Stimulated activated CD8-positive, alpha-beta memory T cell treated with anti-CD3 and anti-CD28 coated beads, Interleukin-12 subunit alpha, Interleukin-12 subunit beta, amount 100 ng/mL, for 1 hour (primary cell): ENCODE data around the gene TMEM108.

Experiments used
- DNase-seq: peaks from one replicate; pipeline ENCODE4 v3.0.0-alpha.2; 2020; ENCODE audit warnings: low read depth

TMEM108 gene

DNA sequence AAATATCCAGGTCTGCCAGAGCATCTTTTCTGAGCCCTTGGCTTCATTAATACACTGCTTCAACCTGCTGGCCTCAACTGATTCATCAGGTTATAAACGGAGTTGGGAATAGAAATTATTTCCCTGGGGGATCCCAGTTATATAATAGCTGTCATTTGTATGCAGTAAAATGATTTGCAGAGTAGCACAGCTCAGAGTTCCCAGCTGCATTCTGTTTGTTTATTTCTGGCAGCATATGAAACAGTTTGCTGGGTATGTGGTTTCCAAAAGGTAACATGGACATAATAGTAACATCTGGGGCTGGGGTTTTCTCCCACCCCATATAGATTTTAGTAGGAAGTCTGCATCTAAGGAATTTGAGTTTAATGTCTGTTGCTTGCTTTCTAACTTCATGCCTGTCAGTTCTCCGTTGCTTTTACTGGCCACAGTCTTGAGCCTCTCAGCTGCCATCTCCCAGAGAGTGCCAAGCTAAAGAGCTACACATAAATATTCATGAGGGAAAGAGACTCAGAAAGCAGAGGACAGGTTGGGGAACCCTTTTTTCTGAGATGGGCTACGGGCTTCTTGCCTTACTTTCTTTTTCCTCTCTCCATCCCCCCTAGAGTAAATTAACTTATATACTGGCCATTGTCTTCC is 124.6 kb downstream of the TMEM108 start:
- no peak for DNase-seq

DNA sequence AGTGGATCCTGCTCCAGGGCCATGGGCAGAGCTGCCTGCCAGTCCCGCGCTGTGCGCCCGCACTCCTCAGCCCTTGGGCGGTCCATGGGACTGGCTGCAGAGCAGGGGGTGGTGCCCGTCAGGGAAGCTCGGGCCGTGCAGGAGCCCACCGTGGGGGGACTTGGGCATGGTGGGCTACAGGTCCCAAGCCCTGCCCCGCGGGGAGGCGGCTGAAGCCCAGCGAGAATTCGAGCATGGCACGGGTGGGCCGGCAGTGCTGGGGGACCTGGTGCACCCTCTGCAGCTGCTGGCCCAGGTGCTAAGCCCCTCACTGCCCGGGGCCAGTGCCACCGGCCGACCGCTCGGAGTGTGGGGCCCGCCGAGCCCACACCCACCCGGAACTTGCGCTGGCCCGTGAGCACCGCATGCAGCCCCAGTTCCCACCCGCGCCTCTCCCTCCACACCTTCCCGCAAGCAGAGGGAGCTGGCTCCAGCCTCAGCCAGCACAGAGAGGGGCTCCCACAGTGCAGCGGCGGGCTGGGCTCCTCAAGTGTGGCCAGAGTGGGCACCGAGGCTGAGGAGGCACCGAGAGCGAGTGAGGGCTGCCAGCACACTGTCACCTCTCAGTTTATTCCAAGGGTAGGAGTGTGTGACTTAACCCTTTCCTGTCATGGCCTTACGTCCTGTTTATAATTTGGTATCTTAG is 129.3 kb downstream of the TMEM108 start:
- no peak for DNase-seq

DNA sequence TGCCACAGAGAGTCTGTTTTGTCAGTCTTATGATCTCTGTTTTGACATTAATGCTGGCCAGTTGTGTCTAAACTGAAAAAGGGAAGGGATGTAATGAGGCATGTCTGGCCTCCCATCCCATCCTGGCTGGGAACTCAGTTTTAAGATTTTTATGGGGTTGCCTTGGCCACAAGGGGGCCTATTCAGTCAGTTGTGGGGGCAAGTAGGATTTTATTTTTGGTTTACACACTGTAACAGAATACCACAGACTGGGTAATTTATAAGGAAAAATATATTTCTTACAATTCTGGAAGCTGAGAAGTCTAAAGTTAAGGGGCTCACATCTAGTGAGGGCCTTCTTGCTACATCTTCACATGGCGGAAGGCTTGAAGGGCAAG is 129.8 kb downstream of the TMEM108 start:
- DNase-seq: no peak

DNA sequence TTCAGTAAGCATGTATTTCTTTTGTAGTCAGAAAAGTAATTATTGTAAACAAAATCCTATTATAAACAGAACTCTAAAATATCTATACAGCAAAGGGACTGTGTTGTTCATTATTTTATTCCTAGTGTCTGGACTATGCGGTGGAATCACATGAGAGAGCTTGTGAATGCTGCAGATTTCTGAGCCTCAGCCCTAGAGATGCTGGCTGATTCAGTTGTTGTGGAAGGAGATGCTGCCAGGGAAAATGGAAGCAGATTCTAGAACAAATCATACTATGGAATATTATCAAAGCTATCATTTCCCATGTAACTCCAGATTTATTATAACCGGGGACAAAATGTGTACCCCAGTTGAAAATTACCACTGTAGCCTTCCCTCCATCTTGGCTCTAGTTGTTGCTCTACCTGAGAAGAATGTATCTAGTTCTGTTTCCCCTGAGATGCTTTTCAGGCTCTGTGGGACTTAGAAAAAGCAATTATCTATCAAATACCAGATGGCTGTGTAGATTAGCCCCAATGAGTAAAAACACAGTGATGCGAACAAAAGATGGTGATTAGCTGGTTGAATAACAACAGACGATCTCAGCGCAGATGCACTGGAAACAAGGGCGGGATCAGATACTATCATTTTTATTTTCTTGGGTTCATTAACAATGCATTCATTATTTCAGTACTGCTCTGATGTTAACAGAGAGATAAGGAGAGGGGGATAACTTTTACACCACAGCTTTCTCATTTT is 131.3 kb downstream of the TMEM108 start:
- no peak for DNase-seq

DNA sequence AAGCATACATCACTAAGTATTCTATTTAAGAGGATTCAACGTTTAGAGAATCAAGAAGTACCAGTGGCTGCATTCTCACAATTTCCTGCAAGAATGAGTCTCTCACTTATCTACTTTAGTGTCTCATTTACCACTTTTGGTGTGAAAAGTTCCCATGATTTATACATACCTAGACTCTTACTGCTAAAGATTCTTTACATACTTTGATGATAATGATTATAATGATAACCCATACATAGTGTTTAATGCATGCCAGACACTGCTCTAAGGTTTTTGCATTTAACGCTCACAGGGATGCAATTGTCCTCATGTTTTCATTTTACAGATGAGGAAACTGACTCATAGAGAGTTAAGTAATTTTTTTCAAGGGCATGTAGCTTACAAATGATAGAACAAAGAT is 133.6 kb downstream of the TMEM108 start:
- no peak for DNase-seq

DNA sequence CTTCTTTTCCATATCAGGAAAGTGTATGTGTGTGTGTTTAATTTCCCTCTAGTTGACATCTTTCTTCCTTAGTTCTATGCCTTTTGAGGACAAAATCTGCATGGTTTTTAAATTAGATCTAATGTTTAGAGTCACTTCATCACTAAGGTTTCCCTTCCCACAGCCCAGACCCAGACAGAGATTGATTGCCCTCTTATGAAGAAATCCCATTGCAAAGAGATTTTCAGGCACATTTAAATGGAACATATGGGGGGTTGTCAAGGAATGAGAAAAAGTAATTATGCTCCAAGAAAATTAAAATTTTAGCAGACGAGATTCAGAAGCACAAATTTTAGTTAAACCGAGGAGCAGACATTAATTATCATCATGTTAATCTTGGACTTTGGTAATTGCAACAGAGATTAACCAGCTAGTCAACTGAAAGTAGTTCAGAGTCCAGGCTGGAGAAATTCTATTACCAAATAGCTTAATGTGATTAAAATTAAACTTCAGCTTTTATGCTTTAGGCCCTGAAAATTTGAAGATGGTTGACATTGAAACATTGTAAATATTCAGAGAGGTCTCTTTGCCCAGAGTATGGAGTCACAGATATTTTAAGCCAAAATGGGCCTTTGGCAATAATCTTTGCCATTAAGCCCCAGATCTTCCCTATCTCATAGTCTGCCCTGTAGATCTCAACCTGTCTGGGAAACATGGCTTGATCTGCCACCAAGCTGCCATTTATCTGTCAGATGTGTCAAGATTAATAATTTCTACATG is 143.4 kb downstream of the TMEM108 start:
- DNase-seq: no peak

DNA sequence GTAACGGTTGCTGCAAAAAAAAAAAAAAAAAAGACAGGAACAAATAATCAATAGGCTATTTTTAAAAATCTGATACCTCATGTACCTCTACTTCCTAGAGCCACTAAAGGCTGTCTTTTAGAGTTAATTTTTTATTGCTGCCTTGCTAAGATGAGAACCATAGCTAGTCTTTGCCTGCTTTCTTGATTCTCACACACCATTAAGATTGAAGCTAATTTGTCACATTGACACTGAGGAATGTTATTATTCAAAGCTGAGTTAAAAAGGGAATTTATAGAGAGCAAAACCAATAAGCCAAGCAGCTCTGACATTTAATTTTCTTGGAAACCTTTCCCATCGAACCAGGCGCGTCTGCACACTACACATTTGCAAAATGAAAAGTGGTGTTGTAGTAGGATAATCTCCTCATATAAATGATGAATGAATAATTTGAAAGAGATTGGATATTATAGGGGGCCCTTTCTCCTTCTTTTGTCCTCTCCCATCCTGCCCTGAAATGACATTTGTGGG is 149.7 kb downstream of the TMEM108 start:
- DNase-seq: no peak

DNA sequence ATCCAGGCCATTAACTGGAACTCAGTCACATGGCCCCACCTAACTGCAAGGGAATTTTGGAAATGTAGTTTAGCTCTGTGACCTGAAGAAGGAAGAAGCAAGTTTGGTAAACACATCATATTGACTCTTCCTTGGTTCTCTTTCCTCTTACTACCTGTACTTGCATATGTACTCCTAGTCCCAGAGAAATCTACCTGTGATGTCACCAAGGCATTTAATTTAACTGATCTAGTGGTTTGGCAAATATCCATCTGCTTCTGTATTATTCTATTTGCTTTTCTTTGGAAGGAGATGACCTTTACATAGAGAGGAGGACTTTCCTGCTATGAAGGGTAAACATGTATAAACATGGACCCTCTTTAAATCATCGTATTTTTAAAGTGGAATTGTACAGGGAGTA is 150.8 kb downstream of the TMEM108 start:
- DNase-seq: no peak

DNA sequence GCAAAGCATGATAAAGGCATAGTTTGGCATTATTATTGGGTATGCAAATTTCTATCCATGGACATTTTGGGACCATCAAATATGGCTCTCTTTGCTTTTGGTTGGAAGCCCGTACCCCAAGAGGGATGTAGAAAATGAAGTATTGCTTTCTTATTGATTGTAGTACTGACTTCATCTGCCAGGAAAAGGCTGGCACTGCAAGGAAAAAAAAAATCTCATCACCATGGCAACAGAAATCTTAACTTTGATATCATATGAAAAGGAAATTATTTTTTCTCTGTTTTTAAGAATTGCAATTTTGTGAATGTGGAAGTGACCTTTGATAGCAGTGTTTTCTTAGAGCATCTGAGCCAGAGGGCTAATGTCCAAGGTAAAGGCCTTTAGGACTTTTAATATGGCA is 151.7 kb downstream of the TMEM108 start:
- DNase-seq: no peak

DNA sequence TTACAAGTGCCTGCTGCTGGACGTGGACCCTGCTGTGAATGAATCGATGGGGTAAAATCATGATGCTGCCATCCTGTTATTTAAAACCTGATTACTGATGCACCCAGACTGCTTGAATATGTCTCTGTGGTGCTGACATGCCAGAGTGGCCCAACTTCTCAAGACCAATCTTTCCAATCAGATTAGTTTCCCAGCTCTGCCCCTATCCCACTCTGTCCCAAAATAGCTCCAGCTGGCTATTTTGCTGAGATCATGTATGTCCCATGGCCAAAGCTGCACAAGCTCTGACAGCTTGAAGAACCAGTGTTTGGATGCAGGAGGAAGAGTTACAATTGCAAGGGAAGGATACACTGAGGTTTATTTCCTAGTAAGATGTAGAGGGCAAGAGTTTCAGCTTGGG is 153.6 kb downstream of the TMEM108 start:
- DNase-seq: no peak

DNA sequence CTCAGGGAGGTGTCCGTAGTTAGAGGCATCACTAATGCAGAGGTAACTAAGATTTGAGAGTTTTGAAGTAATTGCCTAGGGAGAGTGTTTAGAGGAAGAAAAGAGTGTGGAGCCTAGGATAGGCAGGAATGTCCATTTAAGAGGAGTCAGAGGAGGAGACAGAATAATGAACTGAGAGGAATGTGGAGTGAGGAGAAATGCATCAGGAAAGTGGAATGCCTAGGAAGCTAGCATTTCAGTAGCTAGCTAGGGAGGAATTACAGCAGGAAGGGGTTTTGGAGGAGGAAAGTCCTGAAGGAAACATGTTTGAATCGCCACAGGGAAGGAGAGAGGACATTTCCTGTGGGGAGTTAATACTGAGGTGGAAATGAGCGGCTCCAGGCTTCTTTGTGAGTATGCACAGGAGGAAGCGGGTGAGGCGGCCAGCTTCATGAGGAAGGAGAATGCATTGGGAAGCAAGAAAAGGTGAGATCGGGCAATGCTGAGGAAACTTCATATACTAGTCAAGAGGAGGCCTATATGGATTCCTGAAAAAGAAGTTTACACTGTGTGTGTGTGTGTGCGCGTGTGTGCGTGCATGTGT is 154.3 kb downstream of the TMEM108 start:
- no peak for DNase-seq

DNA sequence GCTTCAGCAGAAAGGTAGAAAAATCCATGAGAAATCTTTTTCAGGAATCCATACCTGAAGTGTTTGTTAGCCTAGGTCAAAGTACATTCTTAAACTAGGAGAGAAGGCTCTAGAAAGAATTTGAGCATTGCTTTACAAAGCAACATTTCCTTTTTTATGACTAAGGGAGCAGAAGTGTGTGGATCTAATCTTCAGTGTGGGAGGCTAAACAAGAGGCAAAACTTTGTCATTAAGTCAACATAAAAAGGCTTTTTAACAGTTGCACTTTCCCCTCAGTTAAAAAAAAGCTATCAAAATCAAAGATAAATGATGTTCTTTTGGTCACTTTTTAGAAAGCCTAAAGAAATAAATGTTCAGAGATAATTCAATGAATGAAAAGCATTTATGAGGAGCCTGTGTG is 154.8 kb downstream of the TMEM108 start:
- DNase-seq: no peak

DNA sequence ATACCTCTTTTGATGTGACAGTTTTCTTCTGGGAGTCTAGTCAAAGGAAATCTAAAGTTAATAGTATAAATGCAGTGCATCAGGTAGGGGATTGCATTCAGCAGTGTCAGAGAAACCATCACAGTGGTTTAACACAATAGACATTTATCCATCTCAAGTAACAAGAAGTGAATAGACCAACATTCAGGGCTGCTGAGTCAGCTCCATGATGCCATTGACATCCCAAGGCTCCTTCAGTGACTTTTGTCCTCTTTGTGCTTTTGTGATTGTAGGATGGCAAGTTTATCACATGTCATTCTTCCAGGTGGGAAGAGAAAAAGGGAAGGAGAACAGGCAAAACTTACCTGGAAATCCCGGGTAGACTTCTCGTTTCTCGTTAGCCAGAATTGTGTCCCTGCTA is 158.3 kb downstream of the TMEM108 start:
- no peak for DNase-seq

DNA sequence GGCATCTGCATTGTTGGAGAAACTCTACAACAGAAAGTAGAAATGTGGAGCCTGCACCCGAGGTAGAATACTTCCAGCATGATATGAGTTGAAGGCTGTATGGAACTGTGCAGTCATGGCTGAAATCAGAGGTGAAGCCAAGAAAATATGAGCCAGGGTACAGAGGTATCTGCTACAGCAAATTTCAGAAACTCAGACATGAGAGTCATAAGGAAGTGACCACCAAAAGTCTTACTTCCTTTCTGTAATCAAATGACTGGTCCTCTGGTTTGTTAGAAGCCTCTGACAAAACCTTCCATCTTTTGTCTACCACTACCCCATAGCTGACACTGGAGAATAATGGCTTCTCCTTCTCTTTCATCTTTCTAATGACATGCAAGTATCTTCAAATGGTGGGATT is 159.4 kb downstream of the TMEM108 start:
- DNase-seq: no peak

DNA sequence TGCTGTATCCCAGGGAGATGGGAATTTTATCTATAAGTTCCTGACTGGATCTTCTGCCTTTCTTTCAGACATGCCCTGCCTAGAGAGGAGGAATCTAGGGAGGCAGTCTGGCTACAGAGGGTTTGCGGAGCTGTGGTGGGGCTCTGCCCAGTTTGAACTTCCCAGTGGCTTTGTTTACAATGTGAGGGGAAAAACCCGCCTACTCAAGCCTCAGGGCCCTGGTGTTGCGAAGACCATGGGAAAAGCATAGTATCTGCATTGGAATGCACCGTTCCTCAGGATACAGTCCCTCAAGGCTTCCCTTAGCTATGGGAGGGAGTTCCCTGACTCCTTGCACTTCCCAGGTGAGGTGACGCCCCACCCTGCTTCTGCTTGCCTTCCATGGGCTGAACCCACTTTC is 168.7 kb downstream of the TMEM108 start:
- DNase-seq: no peak

DNA sequence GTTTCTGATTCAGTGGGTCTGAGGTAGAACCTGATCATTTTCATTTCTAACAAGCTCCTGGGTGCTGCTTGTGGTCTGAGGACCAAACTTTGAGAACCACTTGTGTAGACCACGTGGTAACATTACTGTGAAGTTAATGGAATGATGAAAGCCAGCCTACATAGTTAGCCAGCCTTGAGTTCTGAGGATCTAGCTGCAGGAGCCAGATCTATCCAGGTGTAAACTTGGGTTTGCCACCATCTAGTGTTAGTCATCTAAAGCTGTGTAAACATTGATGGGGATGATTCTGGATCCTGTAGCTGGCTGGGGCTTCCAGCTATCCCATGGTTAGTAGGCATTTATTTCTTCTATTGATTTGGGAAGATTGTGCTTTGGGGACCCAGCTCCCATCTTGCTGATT is 170.0 kb downstream of the TMEM108 start:
- DNase-seq: no peak

DNA sequence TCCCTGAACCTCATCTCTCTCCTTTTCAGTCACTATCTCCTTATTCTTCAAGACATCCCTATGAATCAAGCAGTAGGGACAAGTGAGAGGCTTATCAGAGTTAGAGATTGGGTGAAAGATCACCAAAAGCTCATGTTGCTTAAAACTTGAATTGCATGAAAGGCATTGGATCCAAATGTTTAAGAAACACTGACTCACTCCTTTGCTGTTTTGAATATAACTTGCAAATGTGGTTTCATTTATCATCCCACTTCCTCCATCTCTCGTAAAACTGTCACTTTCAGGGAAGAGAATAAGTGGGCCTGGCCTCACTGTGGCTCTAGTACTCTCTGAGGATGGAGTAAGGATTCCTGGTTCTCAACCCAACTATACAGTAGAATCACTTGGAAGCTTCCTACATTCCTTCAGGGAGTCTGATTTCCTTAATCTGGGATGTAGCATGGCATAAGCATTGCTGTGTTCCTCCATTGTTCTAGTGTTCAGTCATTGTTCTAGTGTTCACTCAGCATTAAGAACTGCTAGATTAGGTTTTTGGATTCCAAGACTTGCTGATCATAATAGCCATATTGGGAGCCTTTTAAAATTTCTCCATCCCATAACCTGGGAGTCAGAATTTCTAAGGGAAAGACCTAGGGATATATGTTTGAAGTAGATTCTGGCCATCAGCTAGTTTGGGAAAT is 171.8 kb downstream of the TMEM108 start:
- DNase-seq: no peak

DNA sequence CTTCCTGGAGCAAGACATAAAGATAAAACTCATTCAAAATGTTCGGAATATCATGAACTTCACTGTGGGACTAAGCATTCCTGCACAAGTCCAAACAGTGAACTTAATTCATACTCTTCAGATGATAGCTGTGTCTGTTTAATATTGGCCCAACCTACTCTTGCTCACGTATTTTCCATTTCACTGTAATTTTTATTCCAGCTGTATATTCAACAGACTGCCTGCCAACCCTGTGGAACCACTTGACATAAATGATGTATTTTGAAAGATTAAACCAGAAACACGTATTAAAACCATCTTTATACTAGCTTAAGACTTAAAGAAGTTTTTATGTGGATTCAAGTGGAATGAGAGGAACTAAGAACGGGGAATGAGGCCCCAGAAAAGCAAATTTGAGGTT is 172.5 kb downstream of the TMEM108 start:
- DNase-seq: no peak

DNA sequence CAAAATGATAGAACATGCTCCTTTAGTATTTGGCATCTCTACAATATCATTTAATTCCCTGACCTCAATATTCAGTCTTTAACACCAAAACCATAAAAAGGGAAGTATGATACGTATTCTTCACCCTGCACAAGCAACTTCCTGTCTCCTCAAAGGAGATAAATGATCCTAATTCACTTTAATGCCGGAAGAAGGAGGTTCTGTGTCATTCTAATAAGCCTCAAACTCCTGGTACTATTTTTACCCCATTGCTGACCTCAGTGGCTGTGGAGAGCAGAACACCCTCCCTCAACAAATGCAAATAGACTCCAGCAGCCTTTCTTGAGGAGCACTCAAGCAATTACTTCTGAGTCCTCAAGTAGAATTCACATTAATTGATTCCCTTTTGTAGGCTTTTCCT is 173.3 kb downstream of the TMEM108 start:
- no peak for DNase-seq

DNA sequence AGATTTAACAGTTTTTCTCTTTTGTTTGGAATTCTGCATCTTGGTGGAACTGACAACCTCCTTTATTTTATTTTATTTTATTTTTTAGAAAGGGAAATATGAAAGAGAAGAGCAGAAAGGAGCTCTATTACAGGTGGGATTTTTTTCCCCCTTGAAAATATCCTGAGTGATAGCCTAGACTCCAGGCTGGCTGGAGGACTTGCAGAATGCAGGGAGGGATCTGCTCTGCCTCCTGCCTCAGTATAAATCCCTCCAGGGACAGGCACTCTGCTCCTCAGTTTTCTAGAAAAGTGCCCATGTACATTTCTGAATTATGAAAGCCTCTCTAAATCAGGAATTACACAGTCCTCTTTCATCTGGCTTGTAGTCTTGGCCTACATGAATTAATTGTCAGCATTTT is 173.7 kb downstream of the TMEM108 start:
- no peak for DNase-seq

DNA sequence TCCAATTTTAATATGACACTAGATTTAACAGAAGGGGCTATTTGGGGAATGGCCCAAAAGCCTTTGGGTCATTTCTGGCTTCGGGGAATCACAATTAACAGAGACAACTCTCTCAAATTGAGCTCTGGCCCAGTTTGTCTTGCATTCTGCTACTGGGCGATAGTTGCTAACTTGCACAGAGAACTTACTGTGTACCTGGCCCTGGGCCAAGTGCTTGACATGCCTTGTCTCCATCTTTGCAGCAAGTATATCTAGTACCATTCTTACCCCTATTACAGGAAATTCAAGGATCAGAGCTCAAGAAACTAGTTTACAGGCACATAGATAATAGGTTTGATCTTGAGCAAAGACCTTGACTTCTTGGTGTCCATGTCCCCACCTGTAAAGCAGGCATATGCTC is 175.7 kb downstream of the TMEM108 start:
- no peak for DNase-seq

DNA sequence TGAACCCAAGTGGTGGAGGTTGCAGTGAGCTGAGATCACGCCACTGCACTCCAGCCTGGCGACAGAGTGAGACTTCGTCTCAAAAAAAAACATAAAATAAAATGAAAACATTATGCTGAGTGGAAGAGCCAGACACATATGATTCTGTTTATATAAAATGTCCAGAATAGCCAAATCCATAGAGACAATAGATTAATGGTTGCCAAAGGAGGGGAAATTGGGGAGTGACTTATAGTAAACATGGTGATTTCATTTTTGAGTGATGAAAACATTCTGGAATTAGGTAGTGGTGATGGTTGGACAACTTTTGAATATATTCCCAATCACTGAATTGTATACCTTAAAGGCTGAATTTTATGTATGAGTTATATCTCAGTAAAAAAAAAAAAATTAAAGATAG is 189.6 kb downstream of the TMEM108 start:
- no peak for DNase-seq
